K562 (cell line): ENCODE data around the gene PARD3B. TPM values are rescaled to one million over a fixed set of nuclear protein-coding genes. Genes with fewer than 3 reads are reported as not detected.

ENCODE experiments used
- CREBBP ChIP-seq: IDR thresholded peaks from one replicate; pipeline ENCODE4 v1.6.1; 2012; ENCODE audit warnings: low read depth, mild to moderate bottlenecking, control low read depth, inconsistent platforms, low read length
- E2F8 ChIP-seq: fragments of 450-650 bp; IDR thresholded peaks from 2 replicates; pipeline ENCODE4 v1.7.1; 2018; ENCODE audit warnings: mild to moderate bottlenecking, low read depth; ENCODE audit not compliant: partially characterized antibody
- FOXA1 ChIP-seq: fragments of 450-650 bp; IDR thresholded peaks from 2 replicates; pipeline ENCODE4 v1.6.1; 2016; ENCODE audit warnings: mild to moderate bottlenecking, borderline replicate concordance
- KHSRP ChIP-seq: fragments of 450-650 bp; IDR thresholded peaks from 2 replicates; pipeline ENCODE4 v1.6.1; 2017
- MCM5 ChIP-seq: fragments of 450-650 bp; IDR thresholded peaks from 2 replicates; pipeline ENCODE4 v1.6.1; 2016; ENCODE audit warnings: low read depth
- POLR2A ChIP-seq: fragments of 450-650 bp; conservative IDR thresholded peaks from 2 replicates; pipeline ENCODE4 v1.6.1; 2016
- POLR2G ChIP-seq: fragments of 200-400 bp; formaldehyde crosslinking; IDR thresholded peaks from 2 replicates; pipeline ENCODE4 v1.6.1; 2017; ENCODE audit warnings: low read depth, mild to moderate bottlenecking, antibody characterized with exemption, low read length, moderate library complexity
- POLR2H ChIP-seq: IDR thresholded peaks from 2 replicates; pipeline ENCODE4 v1.6.1; 2016; ENCODE audit warnings: missing genetic modification characterization, low read depth, mild to moderate bottlenecking, control low read depth, missing compliant biosample characterization, moderate library complexity
- RBM39 ChIP-seq: fragments of 200-400 bp; formaldehyde crosslinking; optimal IDR thresholded peaks from 2 replicates; pipeline ENCODE3; 2018; ENCODE audit warnings: low read depth, low read length
- RFX7 ChIP-seq: fragments of 250-450 bp; sonication (Bioruptor Pico); IDR thresholded peaks from 2 replicates; pipeline ENCODE4 v1.5.1; 2021; ENCODE audit warnings: mild to moderate bottlenecking
- TCF7L2 ChIP-seq: fragments of 150-350 bp; IDR thresholded peaks from 2 replicates; pipeline ENCODE4 v1.6.1; 2016; ENCODE audit warnings: low read depth, mild to moderate bottlenecking, low read length, moderate library complexity
- THRA ChIP-seq: fragments of 450-650 bp; IDR thresholded peaks from 2 replicates; pipeline ENCODE4 v1.6.1; 2017; ENCODE audit warnings: mild to moderate bottlenecking, moderate library complexity
- USF1 ChIP-seq: sonication (generic); formaldehyde crosslinking; IDR thresholded peaks from 2 replicates; pipeline ENCODE4 v1.9.0; 2022; ENCODE audit warnings: mild to moderate bottlenecking, missing genetic modification reagents
- ZBTB17 ChIP-seq: fragments of 450-650 bp; formaldehyde crosslinking; IDR thresholded peaks from 2 replicates; pipeline ENCODE4 v1.4.0; 2020; ENCODE audit warnings: mild to moderate bottlenecking
- ZBTB33 ChIP-seq: sonication (generic); formaldehyde crosslinking; IDR thresholded peaks from 2 replicates; pipeline ENCODE4 v1.8.1; 2023; ENCODE audit warnings: mild to moderate bottlenecking, missing genetic modification reagents
- ZNF184 ChIP-seq: sonication (generic); formaldehyde crosslinking; IDR thresholded peaks from 2 replicates; pipeline ENCODE4 v1.5.0; 2020; ENCODE audit warnings: missing genetic modification reagents
- ZNF197 ChIP-seq: fragments of 200-800 bp; sonication (Bioruptor generic); IDR thresholded peaks from 2 replicates; pipeline ENCODE4 v1.6.1; 2016; ENCODE audit warnings: low read depth, missing genetic modification characterization, missing compliant biosample characterization
- ZNF224 ChIP-seq: sonication (generic); formaldehyde crosslinking; IDR thresholded peaks from 2 replicates; pipeline ENCODE4 v1.8.0; 2022; ENCODE audit warnings: mild to moderate bottlenecking, missing genetic modification reagents
- ZNF24 ChIP-seq: fragments of 450-650 bp; IDR thresholded peaks from 2 replicates; pipeline ENCODE4 v1.6.1; 2016
- ZNF277 ChIP-seq: fragments of 250-450 bp; sonication (Bioruptor Pico); IDR thresholded peaks from 2 replicates; pipeline ENCODE4 v1.8.0; 2022; ENCODE audit warnings: inconsistent platforms, mild to moderate bottlenecking, moderate library complexity, borderline replicate concordance
- ZNF586 ChIP-seq: fragments of 450-650 bp; formaldehyde crosslinking; conservative IDR thresholded peaks from 2 replicates; pipeline ENCODE4 v1.4.0; 2020; ENCODE audit warnings: mild to moderate bottlenecking, moderate library complexity
- ZNF780A ChIP-seq: fragments of 250-450 bp; sonication (Bioruptor Pico); IDR thresholded peaks from 2 replicates; pipeline ENCODE4 v1.5.0; 2021; ENCODE audit warnings: mild to moderate bottlenecking
- polyA plus RNA-seq, 8 experiments: library from polyadenylated mRNA; depleted of rRNA in 4 of 8; stranded (reverse) in 5 of 8; unstranded in 3 of 8; fragments of >200 nt; fragmentation: Nextera tagmentation in 2 of 8; fragmentation: Illumina TruSeq in 1 of 8; extraction: Ambion mirVana in 2 of 8; extraction: Trizol in 1 of 8; gene quantifications; 2 replicates each; pipeline versions ENCODE4 v1.2.1 to v1.2.3, GENCODE V29; 2011 to 2014; ENCODE audit warnings: inconsistent platforms in 1 of 8, missing spikeins in 1 of 8
- total RNA-seq, 7 experiments: library from RNA; depleted of rRNA in 6 of 7; stranded (reverse); fragments of >200 nt in 6 of 7; fragmentation: Illumina TruSeq in 2 of 7; extraction: Trizol in 2 of 7; gene quantifications; 2 replicates each; pipeline versions ENCODE4 v1.2.1 to v1.2.3, GENCODE V29; 2011 to 2021; ENCODE audit warnings: low replicate concordance in 1 of 7

Gene PARD3B
- total and polyA plus RNA-seq, 9 of the 15 experiments (the other 6 are each of a cell fraction or from before 2014, with no cell fraction given): 0.15 to 3.0 (median 1.1) TPM

GRCh38 chr2:205024822-205025518, 479.7 kb downstream of the PARD3B start (continued):
- no peak for TF ChIP-seq TCF7L2
- no peak for TF ChIP-seq ZBTB17
- no peak for TF ChIP-seq POLR2G
- no peak for TF ChIP-seq ZNF24
- TF ChIP-seq RFX7 (CRISPR knock-in tag): no peak
- no peak for TF ChIP-seq FOXA1
- no peak for TF ChIP-seq KHSRP
- TF ChIP-seq E2F8: no peak
- TF ChIP-seq RBM39: no peak
- TF ChIP-seq ZBTB33 (CRISPR knock-in tag): no peak
- no peak for TF ChIP-seq ZNF184 (CRISPR knock-in tag)
- TF ChIP-seq THRA: no peak
- TF ChIP-seq USF1 (CRISPR knock-in tag): no peak
- no peak for TF ChIP-seq MCM5
- TF ChIP-seq POLR2H (tag): no peak
- TF ChIP-seq ZNF277 (CRISPR knock-in tag): no peak
- TF ChIP-seq ZNF780A: no peak
- TF ChIP-seq POLR2A: no peak
- TF ChIP-seq ZNF224: no peak
- TF ChIP-seq ZNF586 (CRISPR knock-in tag): no peak
- TF ChIP-seq CREBBP: no peak
- TF ChIP-seq ZNF197: no peak
